Large intestine (tissue), 3 donors: Measurements from ENCODE around the gene CYP21A2. TPM values are rescaled to one million over a fixed set of nuclear protein-coding genes. Genes with fewer than 3 reads are reported as not detected.

Experiments used
- DNase-seq, 2 donors: peaks; one replicate each; pipeline versions ENCODE4 v3.0.0 to v3.0.0-alpha.2; 2013
- H3K27ac ChIP-seq: one replicate; pipeline ENCODE4 v1.5.1; 2013; ENCODE audit warnings: low read length
- H3K27me3 ChIP-seq: 2 replicates; pipeline ENCODE4 v1.6.1; 2013; ENCODE audit warnings: low read length; ENCODE audit not compliant: control insufficient read depth, insufficient read depth
- H3K36me3 ChIP-seq: 2 replicates; pipeline ENCODE4 v1.6.1; 2013; ENCODE audit warnings: low read length; ENCODE audit not compliant: control insufficient read depth, insufficient read depth
- H3K4me1 ChIP-seq: one replicate; pipeline ENCODE4 v1.6.1; 2013; ENCODE audit warnings: low read length; ENCODE audit not compliant: control insufficient read depth, insufficient read depth
- H3K4me3 ChIP-seq: one replicate; pipeline ENCODE4 v1.5.1; 2013; ENCODE audit warnings: low read length
- H3K9me3 ChIP-seq: one replicate; pipeline ENCODE4 v1.6.1; 2013; ENCODE audit warnings: mild to moderate bottlenecking, low read depth, low read length, moderate library complexity; ENCODE audit not compliant: control insufficient read depth
- WGBS: methylation state at CpG from one replicate; pipeline ENCODE4 v1.1.5; 2013; ENCODE audit warnings: low lambda C conversion rate; ENCODE audit not compliant: insufficient coverage; 5-methylcytosine and 5-hydroxymethylcytosine counted together
- polyA plus RNA-seq: library from polyadenylated mRNA; unstranded; fragments of 120-200 nt; gene quantifications from one replicate; pipeline ENCODE4 v1.2.1, GENCODE V29; 2013

The CYP21A2 gene
- polyA plus RNA-seq, 1 donor, result 1.5 TPM

GRCh38 chr6:32083812-32084768, 45.9 kb downstream of the CYP21A2 start:
- peaks cover 7% of the 10 kb centered on the region for H3K36me3 ChIP-seq
- peaks cover 30% of the 10 kb centered on the region for H3K4me1 ChIP-seq
- H3K27ac ChIP-seq, result no peak overlapping the region
- DNase-seq, result no peak
- no peak overlapping the region for H3K4me3 ChIP-seq
- no peaks in the 10 kb centered on the region for H3K9me3 ChIP-seq
- peaks cover 2% of the 10 kb centered on the region for H3K27me3 ChIP-seq
- WGBS, result no CpG with 5 or more reads among the region's 22 CpGs

- Histone ChIP-seq H3K27ac (no peak overlapping the region), H3K36me3 (peaks cover 6% of the 10 kb centered on the region), H3K4me3 (no peak overlapping the region), H3K27me3 (peaks cover 2% of the 10 kb centered on the region), H3K9me3 (no peaks in the 10 kb centered on the region), H3K4me1 (peaks cover 37% of the 10 kb centered on the region)
- no peak for DNase-seq
- no CpG with 5 or more reads among the region's 2 CpGs for WGBS
Observed at GRCh38 chr6:32084780-32085179, 46.6 kb downstream of the CYP21A2 start.

GRCh38 chr6:32085759-32086459, 47.7 kb downstream of the CYP21A2 start:
- peaks cover 2% of the 10 kb centered on the region for H3K27me3 ChIP-seq
- peaks cover 4% of the 10 kb centered on the region for H3K36me3 ChIP-seq

GRCh38 chr6:32086661-32087573, 48.7 kb downstream of the CYP21A2 start:
- Histone ChIP-seq H3K4me1 (peaks cover 38% of the 10 kb centered on the region), H3K27ac (no peak overlapping the region), H3K36me3 (no peaks in the 10 kb centered on the region), H3K27me3 (peaks cover 2% of the 10 kb centered on the region), H3K9me3 (no peaks in the 10 kb centered on the region), H3K4me3 (no peak overlapping the region)
- peak; percentile 23 to 57 for DNase-seq
- WGBS, result no CpG with 5 or more reads among the region's 45 CpGs

More at GRCh38 chr6:32085759-32086459, 47.7 kb downstream of the CYP21A2 start:
- H3K9me3 ChIP-seq, result no peaks in the 10 kb centered on the region
- no peak overlapping the region for H3K4me3 ChIP-seq
- DNase-seq, result peak in 1 of 2 donors; percentile 64
- H3K4me1 ChIP-seq, result peaks cover 38% of the 10 kb centered on the region
- H3K27ac ChIP-seq, result no peak overlapping the region
- no CpG with 5 or more reads among the region's 17 CpGs for WGBS

- peaks cover 2% of the 10 kb centered on the region for H3K27me3 ChIP-seq
- no peaks in the 10 kb centered on the region for H3K9me3 ChIP-seq
- peak overlapping the region; percentile 27 for H3K27ac ChIP-seq
- peak overlapping the region; percentile 15 for H3K4me3 ChIP-seq
- H3K36me3 ChIP-seq, result no peaks in the 10 kb centered on the region
- DNase-seq, result peak; percentile 88 to 89
- H3K4me1 ChIP-seq, result peaks cover 43% of the 10 kb centered on the region
- no CpG with 5 or more reads among the region's 50 CpGs for WGBS
Observed at GRCh38 chr6:32087574-32088486, 49.6 kb downstream of the CYP21A2 start.

GRCh38 chr6:32088487-32089049, 50.4 kb downstream of the CYP21A2 start:
- Histone ChIP-seq H3K4me1 (peaks cover 47% of the 10 kb centered on the region), H3K9me3 (no peaks in the 10 kb centered on the region), H3K27ac (peak overlapping the region; percentile 27), H3K36me3 (no peaks in the 10 kb centered on the region), H3K4me3 (no peak overlapping the region), H3K27me3 (peaks cover 2% of the 10 kb centered on the region)
- DNase-seq, result no peak
- no CpG with 5 or more reads among the region's 14 CpGs for WGBS

- WGBS, result no CpG with 5 or more reads among the region's 10 CpGs
- Histone ChIP-seq H3K4me3 (no peak overlapping the region), H3K36me3 (no peaks in the 10 kb centered on the region), H3K27ac (peak overlapping the region; percentile 58), H3K9me3 (no peaks in the 10 kb centered on the region), H3K4me1 (peaks cover 47% of the 10 kb centered on the region), H3K27me3 (peaks cover 2% of the 10 kb centered on the region)
- peak; percentile 53 to 75 for DNase-seq
Observed at GRCh38 chr6:32089082-32089828, 51.0 kb downstream of the CYP21A2 start.
